DND-41 (cell line): Measurements from ENCODE around the gene KCNMA1.
"Not testable (repeated sequence)": the region's sequence is repeated elsewhere in the genome, so short reads cannot be mapped to it uniquely, and the experiment has no call there.

Experiments used
- ATAC-seq: fragments of 200-7000 bp; cut with Tn5 transposase; 3 replicates; pipeline ENCODE4 v1.9.1; 2021; ENCODE audit warnings: low read depth; ENCODE audit not compliant: insufficient read depth
- DNase-seq: peaks from one replicate; pipeline ENCODE4 v3.0.0-alpha.2; 2020
- H2AFZ ChIP-seq: 2 replicates; pipeline ENCODE4 v1.6.0; 2012; ENCODE audit warnings: low read depth, low read length
- H3K27ac ChIP-seq: 2 replicates; pipeline ENCODE4 v1.5.1; 2012; ENCODE audit warnings: low read length, inconsistent platforms
- H3K27me3 ChIP-seq: fragments of 200-600 bp; sonication (generic); 2 replicates; pipeline ENCODE4 v1.6.0; 2012; ENCODE audit warnings: low read length, mild to moderate bottlenecking, inconsistent platforms; ENCODE audit not compliant: insufficient read depth, poor library complexity
- H3K36me3 ChIP-seq: 2 replicates; pipeline ENCODE4 v1.5.1; 2012; ENCODE audit warnings: low read length, inconsistent platforms; ENCODE audit not compliant: insufficient read depth
- H3K4me1 ChIP-seq: 2 replicates; pipeline ENCODE4 v1.5.1; 2012; ENCODE audit warnings: mild to moderate bottlenecking, low read length; ENCODE audit not compliant: insufficient read depth
- H3K4me2 ChIP-seq: 2 replicates; pipeline ENCODE4 v1.6.0; 2012; ENCODE audit warnings: mild to moderate bottlenecking, moderate library complexity, low read length, inconsistent platforms; ENCODE audit not compliant: insufficient read depth
- H3K4me3 ChIP-seq, 2 experiments: fragments of 200-600 bp in 1 of 2; shearing (Covaris generic) in 1 of 2; 2 replicates each; pipeline ENCODE4 v1.5.1; 2012 to 2016; ENCODE audit warnings: inconsistent platforms in 2 of 2, low read length in 2 of 2, mild to moderate bottlenecking in 2 of 2, low read depth in 1 of 2, moderate library complexity in 1 of 2
- H3K79me2 ChIP-seq: 2 replicates; pipeline ENCODE4 v1.6.0; 2012; ENCODE audit warnings: low read length, inconsistent platforms; ENCODE audit not compliant: insufficient read depth
- H3K9ac ChIP-seq: 2 replicates; pipeline ENCODE4 v1.6.0; 2012; ENCODE audit warnings: low read depth, mild to moderate bottlenecking, inconsistent platforms, low read length, moderate library complexity
- H3K9me3 ChIP-seq: 2 replicates; pipeline ENCODE4 v1.5.1; 2012; ENCODE audit warnings: low read length, moderate library complexity, mild to moderate bottlenecking, inconsistent platforms; ENCODE audit not compliant: insufficient read depth, severe bottlenecking
- H4K20me1 ChIP-seq: 2 replicates; pipeline ENCODE4 v1.6.0; 2012; ENCODE audit warnings: low read length; ENCODE audit not compliant: insufficient read depth
- EZH2 ChIP-seq: IDR thresholded peaks from 3 replicates; pipeline ENCODE4 v1.6.1; 2012; ENCODE audit warnings: borderline replicate concordance, low read depth, mild to moderate bottlenecking, moderate library complexity, low read length, inconsistent platforms; ENCODE audit not compliant: severe bottlenecking
- TF ChIP-seq, protein P1 (sequence below): IDR thresholded peaks from 2 replicates; pipeline ENCODE4 v1.5.1; 2012; ENCODE audit warnings: borderline replicate concordance, low read length, moderate library complexity, mild to moderate bottlenecking; ENCODE audit not compliant: poor library complexity, severe bottlenecking; ENCODE audit errors: extremely low read depth

Gene KCNMA1

DNA sequence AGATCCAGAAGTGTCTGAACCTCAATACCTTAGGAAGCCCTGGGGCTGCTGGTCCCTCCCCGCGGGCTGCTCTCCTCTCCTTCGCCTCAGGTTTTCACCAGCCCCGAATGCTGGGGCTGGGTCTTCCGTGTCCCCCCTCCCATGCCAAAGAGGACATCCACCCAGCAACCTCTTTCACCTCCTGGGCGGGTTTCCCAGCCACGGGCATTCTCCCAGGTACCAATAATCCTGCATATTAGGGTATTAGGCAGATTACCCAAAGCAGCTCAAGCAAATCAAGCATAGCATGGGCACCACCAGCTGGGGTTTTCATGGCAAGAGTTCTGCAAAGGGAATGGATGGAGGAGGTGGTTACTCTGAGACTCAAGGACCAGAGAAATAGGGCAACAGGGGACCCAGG, 224.4 kb downstream of the KCNMA1 start:
- H3K27ac ChIP-seq = no peak overlapping the region
- H3K9ac ChIP-seq = no peak overlapping the region
- no peaks in the 10 kb centered on the region for H3K4me1 ChIP-seq
- no peak overlapping the region for H2AFZ ChIP-seq
- no peaks in the 10 kb centered on the region for H3K9me3 ChIP-seq
- H3K4me3 ChIP-seq = no peak overlapping the region
- peaks cover 3% of the 10 kb centered on the region for H3K27me3 ChIP-seq
- no peaks in the 10 kb centered on the region for H4K20me1 ChIP-seq
- ATAC-seq = no peak
- no peaks in the 10 kb centered on the region for H3K79me2 ChIP-seq
- H3K4me2 ChIP-seq = no peak overlapping the region
- H3K36me3 ChIP-seq = no peaks in the 10 kb centered on the region
- no peak for TF ChIP-seq EZH2
- TF ChIP-seq, protein P1, sequence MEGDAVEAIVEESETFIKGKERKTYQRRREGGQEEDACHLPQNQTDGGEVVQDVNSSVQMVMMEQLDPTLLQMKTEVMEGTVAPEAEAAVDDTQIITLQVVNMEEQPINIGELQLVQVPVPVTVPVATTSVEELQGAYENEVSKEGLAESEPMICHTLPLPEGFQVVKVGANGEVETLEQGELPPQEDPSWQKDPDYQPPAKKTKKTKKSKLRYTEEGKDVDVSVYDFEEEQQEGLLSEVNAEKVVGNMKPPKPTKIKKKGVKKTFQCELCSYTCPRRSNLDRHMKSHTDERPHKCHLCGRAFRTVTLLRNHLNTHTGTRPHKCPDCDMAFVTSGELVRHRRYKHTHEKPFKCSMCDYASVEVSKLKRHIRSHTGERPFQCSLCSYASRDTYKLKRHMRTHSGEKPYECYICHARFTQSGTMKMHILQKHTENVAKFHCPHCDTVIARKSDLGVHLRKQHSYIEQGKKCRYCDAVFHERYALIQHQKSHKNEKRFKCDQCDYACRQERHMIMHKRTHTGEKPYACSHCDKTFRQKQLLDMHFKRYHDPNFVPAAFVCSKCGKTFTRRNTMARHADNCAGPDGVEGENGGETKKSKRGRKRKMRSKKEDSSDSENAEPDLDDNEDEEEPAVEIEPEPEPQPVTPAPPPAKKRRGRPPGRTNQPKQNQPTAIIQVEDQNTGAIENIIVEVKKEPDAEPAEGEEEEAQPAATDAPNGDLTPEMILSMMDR = no peak
- DNase-seq = no peak

DNA sequence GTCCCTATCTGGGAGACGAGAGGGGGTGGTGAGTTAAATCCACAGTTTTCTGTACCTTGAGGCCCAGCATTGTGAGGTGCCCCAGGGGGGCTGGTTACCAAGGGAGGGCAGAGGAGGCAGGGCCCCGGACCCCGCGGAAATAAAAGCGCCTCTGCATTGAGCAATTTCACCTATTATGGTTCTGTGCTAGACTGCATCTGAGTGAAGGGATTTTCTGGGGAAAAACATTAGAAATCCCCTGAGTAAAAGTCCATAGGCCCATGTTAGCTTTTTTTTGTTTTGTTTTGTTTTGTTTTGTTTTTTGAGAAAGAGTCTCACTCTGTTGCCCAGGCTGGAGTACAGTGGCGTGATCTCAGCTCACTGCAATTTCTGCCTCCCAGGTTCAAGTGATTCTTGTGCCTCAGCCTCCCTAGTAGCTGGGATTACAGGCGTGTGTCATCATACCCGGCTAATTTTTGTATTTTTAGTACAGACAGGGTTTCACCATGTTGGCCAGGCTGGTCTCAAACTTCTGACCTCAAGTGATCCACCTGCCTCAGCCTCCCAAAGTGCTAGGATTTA, 225.0 kb downstream of the KCNMA1 start:
- H3K36me3 ChIP-seq, H3K4me1 ChIP-seq, H3K9ac ChIP-seq, H4K20me1 ChIP-seq, ATAC-seq, H3K27ac ChIP-seq, H3K79me2 ChIP-seq, H2AFZ ChIP-seq, H3K9me3 ChIP-seq, H3K4me2 ChIP-seq, DNase-seq, H3K27me3 ChIP-seq, H3K4me3 ChIP-seq: not testable (repeated sequence)

DNA sequence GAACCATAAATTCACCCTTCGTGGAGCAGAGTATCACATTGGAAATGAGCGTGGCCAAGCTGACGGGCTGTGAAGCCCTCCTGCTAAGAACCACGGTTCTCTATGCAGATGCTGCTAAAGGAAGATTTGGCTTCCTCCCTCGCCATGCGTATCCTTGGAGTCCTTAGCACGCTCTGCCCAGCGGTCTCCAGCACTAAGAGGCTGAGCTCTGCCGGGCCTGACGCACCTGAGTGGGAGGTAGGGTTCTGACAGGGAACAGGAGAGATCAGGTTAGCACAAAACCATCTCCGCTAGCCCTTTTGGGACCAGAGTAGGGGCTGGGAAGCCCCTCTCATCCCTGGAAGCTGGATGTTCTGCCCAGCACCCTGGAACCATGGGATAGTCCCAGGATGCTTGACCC, 225.8 kb downstream of the KCNMA1 start:
- H3K79me2 ChIP-seq = no peaks in the 10 kb centered on the region
- H3K36me3 ChIP-seq = no peaks in the 10 kb centered on the region
- no peaks in the 10 kb centered on the region for H3K9me3 ChIP-seq
- ATAC-seq (no peak), DNase-seq (no peak)
- no peak overlapping the region for H2AFZ ChIP-seq
- no peaks in the 10 kb centered on the region for H3K4me1 ChIP-seq
- H4K20me1 ChIP-seq = no peaks in the 10 kb centered on the region
- H3K9ac ChIP-seq = no peak overlapping the region
- peaks cover 3% of the 10 kb centered on the region for H3K27me3 ChIP-seq
- H3K4me2 ChIP-seq = no peak overlapping the region
- TF ChIP-seq EZH2 = no peak
- TF ChIP-seq, protein P1 = no peak
- H3K27ac ChIP-seq = no peak overlapping the region
- no peak overlapping the region for H3K4me3 ChIP-seq

- no peak overlapping the region for H3K4me3 ChIP-seq
- no peak for TF ChIP-seq EZH2
- TF ChIP-seq, protein P1 = no peak
- H3K4me1 ChIP-seq = no peaks in the 10 kb centered on the region
- H3K27ac ChIP-seq = no peak overlapping the region
- DNase-seq = no peak
- no peaks in the 10 kb centered on the region for H3K79me2 ChIP-seq
- no peaks in the 10 kb centered on the region for H3K36me3 ChIP-seq
- no peak overlapping the region for H3K9ac ChIP-seq
- no peaks in the 10 kb centered on the region for H3K9me3 ChIP-seq
- ATAC-seq = no peak
- no peaks in the 10 kb centered on the region for H4K20me1 ChIP-seq
- H2AFZ ChIP-seq = no peak overlapping the region
- no peak overlapping the region for H3K4me2 ChIP-seq
- peaks cover 3% of the 10 kb centered on the region for H3K27me3 ChIP-seq
Observed at GRCh38 chr10:77410523-77410922, 227.1 kb downstream of the KCNMA1 start.
